ENCODE data around the gene CTNNA1.

The CTNNA1 gene

GRCh38 chr5:138964647-138965201, 211.5 kb downstream of the CTNNA1 start:
- DNase-seq: no peak

- no peak for DNase-seq
Measured at GRCh38 chr5:138965626-138966025, 212.4 kb downstream of the CTNNA1 start.

- no peak for DNase-seq
Measured at GRCh38 chr5:138966236-138966985, 213.2 kb downstream of the CTNNA1 start.

- DNase-seq: no peak
Measured at GRCh38 chr5:138967791-138968448, 214.7 kb downstream of the CTNNA1 start.

GRCh38 chr5:138968601-138969000, 215.4 kb downstream of the CTNNA1 start:
- DNase-seq: peak in 12 of 56 donors; percentile 20 to 59 (median 37)

GRCh38 chr5:138969323-138970002, 216.2 kb downstream of the CTNNA1 start:
- no peak for DNase-seq

GRCh38 chr5:138972230-138972629, 219.0 kb downstream of the CTNNA1 start:
- DNase-seq: no peak

- DNase-seq: no peak
Measured at GRCh38 chr5:138972836-138973235, 219.6 kb downstream of the CTNNA1 start.

GRCh38 chr5:138974227-138975063, 221.2 kb downstream of the CTNNA1 start:
- DNase-seq: peak in 33 of 56 donors; percentile 21 to 89 (median 57)

GRCh38 chr5:138975098-138975847, 222.0 kb downstream of the CTNNA1 start:
- peak in 20 of 56 donors; percentile 23 to 80 (median 38) for DNase-seq

GRCh38 chr5:138978080-138978479, 224.9 kb downstream of the CTNNA1 start:
- DNase-seq: no peak

GRCh38 chr5:138978581-138978980, 225.4 kb downstream of the CTNNA1 start:
- DNase-seq: no peak

GRCh38 chr5:138979684-138980280, 226.6 kb downstream of the CTNNA1 start:
- no peak for DNase-seq

GRCh38 chr5:138980441-138980840, 227.2 kb downstream of the CTNNA1 start:
- no peak for DNase-seq

- no peak for DNase-seq
Measured at GRCh38 chr5:138981131-138981530, 227.9 kb downstream of the CTNNA1 start.

- peak in 2 of 56 donors; percentile 41 to 47 for DNase-seq
Measured at GRCh38 chr5:138981586-138981985, 228.4 kb downstream of the CTNNA1 start.

GRCh38 chr5:138983984-138984383, 230.8 kb downstream of the CTNNA1 start:
- no peak for DNase-seq
